GM15510 (cell line): ENCODE results near the gene SRGAP3.

ENCODE experiments used
- POLR2A ChIP-seq: IDR thresholded peaks from 3 replicates; pipeline ENCODE4 v1.6.1; 2011; ENCODE audit warnings: borderline replicate concordance; ENCODE audit not compliant: insufficient read length; ENCODE audit errors: extremely low read depth

Gene SRGAP3

DNA sequence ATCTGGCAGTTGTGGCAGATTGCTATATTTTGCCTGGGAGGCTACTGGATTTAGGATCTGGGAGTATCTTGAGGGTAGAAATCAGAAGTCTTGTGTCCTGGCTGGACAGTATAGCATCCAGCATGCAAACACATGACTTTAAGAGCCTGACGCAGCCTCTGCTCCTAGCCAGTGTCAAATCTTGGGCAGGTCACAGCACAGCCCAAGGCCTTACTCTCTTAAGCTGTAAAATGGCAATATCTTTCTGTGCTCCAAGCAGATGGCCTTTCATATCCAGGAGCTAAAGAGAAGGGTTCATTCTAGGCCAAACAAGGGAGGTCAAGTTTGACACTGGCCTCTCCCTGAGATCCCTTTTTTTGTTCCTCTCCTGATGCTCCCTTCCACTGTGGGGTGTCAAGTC, 266.4 kb downstream of the SRGAP3 start:
- no peak for TF ChIP-seq POLR2A

GRCh38 chr3:8982509-8982908, 266.9 kb downstream of the SRGAP3 start:
- no peak for TF ChIP-seq POLR2A

DNA sequence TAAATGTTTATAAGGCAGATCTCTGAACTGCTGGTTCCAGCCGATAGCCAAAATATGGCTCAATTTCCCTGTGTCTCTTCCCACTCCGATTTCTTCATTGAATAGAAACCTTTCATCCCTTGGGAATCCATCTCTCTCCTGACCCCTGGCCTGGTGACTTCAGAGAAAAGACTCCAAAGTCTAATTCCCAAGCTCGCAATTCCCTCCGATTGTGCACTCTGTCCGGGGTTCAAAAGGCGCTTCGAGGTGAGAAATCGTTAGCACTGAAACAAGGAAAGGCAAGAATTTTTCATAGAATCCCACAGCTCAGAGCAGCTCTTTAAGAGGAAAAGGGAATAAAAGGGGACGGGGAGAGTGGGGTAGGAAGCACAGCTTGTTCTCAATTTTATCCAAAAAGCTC, 267.7 kb downstream of the SRGAP3 start:
- TF ChIP-seq POLR2A = no peak

GRCh38 chr3:8981296-8981695, 268.1 kb downstream of the SRGAP3 start:
- TF ChIP-seq POLR2A = no peak

- TF ChIP-seq POLR2A = no peak
Observed at GRCh38 chr3:8980756-8981257, 268.6 kb downstream of the SRGAP3 start.

DNA sequence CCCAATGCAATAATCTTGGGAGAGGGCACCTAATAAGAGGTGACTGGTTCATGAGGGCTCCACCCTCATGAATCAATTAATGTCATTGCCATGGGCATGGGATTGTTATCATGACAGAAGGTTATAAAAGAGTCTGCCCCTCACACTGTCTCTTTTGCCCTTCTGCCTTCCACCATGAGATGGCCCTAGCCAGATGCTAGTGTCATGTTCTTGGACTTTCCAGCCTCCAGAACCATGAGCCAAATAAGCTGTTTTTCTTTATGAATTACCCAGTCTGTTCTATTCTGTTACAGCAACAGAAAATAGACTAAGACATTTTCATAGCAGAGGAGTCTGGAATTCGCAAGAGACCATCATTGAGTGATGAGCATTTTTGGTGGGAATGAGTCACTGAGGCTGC, 270.2 kb downstream of the SRGAP3 start:
- TF ChIP-seq POLR2A = no peak

DNA sequence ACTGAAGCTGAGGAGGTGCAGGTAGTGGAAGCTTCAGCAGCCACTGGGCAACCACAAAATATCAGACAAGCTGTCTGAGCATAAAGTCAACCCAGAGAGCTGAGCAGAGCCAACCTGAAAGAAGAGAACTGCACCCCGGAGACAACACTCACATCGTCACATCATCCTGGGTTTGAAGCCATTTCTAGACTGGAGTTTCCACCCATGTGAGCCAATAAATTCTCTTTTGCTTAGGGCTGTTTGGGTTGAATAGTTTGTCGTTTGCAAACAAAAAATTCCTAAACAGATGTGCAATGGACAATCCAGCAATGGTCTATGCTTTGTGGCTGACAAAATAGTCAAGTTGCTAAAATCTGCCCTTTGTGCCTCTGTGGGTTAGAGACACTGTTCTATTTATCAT, 270.9 kb downstream of the SRGAP3 start:
- TF ChIP-seq POLR2A = no peak

GRCh38 chr3:8976540-8977182, 272.8 kb downstream of the SRGAP3 start:
- no peak for TF ChIP-seq POLR2A

DNA sequence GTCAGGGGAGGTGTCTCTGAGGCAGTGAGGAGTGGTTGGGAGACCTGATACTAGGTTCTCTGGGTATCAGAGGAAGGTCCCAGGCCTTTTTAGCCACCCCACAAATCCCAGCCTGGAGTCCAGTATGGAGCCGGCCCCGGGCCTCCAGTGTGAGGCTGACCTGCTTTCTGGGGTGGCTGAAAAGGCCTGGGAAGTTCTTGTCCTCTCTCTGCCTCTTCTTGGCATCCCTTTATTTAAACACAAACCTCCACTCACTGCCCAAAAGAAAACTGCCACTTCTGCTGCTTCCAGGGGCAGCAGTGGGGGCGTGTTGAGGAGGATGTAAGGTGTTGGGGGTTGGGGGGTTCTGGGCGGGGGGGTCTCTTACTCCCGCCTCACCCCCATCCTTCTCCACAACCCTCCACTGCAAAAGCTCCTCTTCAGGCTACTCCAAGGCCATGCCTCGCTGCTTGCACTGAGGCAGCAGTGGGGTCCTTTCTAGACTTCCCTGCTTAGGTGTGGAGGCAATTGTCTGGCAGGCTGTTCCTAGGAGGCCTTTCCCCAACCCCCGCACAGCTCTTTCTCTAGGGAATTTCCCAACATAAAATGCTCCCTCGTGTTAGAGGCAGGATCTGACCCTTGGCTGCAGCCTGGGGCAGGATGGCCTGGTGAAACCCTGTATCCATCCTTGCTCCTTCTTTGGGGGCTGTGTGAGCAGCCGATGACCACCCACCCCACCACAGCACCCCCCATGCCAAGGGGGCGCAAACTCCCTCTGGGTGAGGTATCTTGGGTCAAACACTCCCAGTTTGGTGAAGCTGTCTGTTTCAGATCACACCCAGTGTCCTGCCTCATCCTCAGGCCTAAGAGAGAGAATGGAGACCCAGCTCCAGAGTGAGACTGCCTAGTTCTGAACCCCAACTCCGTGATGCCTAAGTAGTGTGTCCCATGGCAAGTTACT, 274.1 kb downstream of the SRGAP3 start:
- TF ChIP-seq POLR2A = no peak

DNA sequence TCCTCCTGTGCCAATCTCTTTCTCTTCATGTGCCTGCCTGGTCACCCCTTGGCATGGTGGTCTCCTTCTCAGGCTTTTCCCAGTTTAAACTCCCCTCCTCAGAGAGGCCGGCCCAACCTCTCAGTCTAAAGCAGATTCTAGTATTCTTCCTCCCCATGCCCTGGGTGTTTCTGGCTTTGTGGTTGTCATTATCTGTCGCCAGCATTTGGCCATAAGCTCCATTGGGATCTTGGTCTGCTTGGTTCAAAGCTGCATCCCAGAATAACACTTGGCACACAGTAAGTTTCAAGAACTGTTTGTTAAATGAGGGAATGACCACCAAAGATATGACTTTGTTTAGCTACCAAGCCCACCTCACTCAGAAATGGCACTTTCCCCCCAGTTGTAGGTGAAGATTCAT, 275.0 kb downstream of the SRGAP3 start:
- no peak for TF ChIP-seq POLR2A

DNA sequence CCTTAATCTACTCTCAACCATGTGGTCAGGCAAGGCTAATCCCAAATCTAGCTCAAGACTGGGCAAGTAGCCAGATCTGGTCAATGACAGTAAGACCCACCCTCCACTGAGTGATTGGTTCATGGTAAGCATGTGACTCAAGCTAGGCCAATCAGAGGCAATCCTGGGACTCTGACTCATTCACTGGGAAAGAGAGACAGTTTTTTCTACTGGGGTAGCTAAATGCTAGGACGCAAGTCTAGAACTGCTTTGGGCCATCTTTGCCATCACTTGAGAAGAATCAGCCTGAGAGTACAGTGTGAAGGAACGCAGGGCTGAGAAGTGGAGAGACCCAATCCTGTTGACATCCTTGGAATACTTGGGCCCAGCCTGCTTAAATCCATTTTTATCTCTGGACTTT, 276.8 kb downstream of the SRGAP3 start:
- no peak for TF ChIP-seq POLR2A

- TF ChIP-seq POLR2A = no peak
Observed at GRCh38 chr3:8970971-8971589, 278.4 kb downstream of the SRGAP3 start.

GRCh38 chr3:8969241-8969640, 280.2 kb downstream of the SRGAP3 start:
- no peak for TF ChIP-seq POLR2A

DNA sequence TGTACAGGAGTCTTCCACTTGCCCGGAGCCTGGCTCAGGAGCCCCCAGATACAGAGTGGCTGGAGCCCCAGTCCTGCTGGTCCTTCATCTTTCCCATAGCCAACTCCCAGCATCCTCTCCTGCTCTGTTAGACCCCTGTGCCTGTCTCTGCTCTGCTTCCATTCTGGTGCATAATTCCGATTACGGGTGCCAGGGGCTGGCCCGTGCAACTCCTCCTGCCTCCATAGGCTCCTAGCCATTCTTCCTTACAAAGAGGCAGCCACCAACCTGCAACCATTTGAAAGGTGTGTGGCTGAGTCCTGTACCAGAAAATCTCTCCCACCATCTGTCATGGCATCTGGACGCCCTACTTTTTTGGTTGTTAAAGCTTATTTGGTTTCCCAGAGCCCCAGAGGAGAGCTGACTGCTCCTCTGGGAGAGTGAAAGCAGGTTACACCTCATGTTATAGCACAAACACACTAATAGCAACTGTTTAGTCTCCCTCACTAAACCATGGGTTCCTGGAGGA, 281.0 kb downstream of the SRGAP3 start:
- no peak for TF ChIP-seq POLR2A

GRCh38 chr3:8967553-8967952, 281.9 kb downstream of the SRGAP3 start:
- TF ChIP-seq POLR2A = no peak
